Neural cell (in vitro differentiated cells): ENCODE data around the gene PLSCR3. TPM values are rescaled to one million over a fixed set of nuclear protein-coding genes. Genes with fewer than 3 reads are reported as not detected.
"Not testable (repeated sequence)": the region's sequence is repeated elsewhere in the genome, so short reads cannot be mapped to it uniquely, and the experiment has no call there.

Source experiments
- H2AFZ ChIP-seq: fragments of 200-600, 300-800 bp; sonication (generic), shearing (Covaris generic); 2 replicates; pipeline ENCODE4 v1.6.0; 2014; ENCODE audit warnings: low read depth, mild to moderate bottlenecking, antibody characterized with exemption, low read length, moderate library complexity
- H3F3A ChIP-seq: fragments of 200-600 bp; shearing (Covaris generic); 2 replicates; pipeline ENCODE4 v1.6.1; 2016; ENCODE audit warnings: mild to moderate bottlenecking, moderate library complexity, mixed read lengths, antibody characterized with exemption, low read length; ENCODE audit not compliant: insufficient read depth, poor library complexity, severe bottlenecking
- H3K27ac ChIP-seq: fragments of 200-600, 300-800 bp; sonication (generic), shearing (Covaris generic); 2 replicates; pipeline ENCODE4 v1.5.1; 2014; ENCODE audit warnings: mild to moderate bottlenecking, low read length, moderate library complexity
- H3K27me3 ChIP-seq: fragments of 300-800, 200-600 bp; sonication (generic), shearing (Covaris generic); 2 replicates; pipeline ENCODE4 v1.6.0; 2014; ENCODE audit warnings: mild to moderate bottlenecking, low read depth, low read length, moderate library complexity; ENCODE audit not compliant: insufficient read depth
- H3K36me3 ChIP-seq: fragments of 300-800, 200-600 bp; sonication (generic), shearing (Covaris generic); 2 replicates; pipeline ENCODE4 v1.5.1; 2014; ENCODE audit warnings: mild to moderate bottlenecking, antibody characterized with exemption, low read length, moderate library complexity; ENCODE audit not compliant: insufficient read depth
- H3K4me2 ChIP-seq: fragments of 300-800, 200-600 bp; sonication (generic), shearing (Covaris generic); 2 replicates; pipeline ENCODE4 v1.6.0; 2014; ENCODE audit warnings: mild to moderate bottlenecking, low read length
- H3K4me3 ChIP-seq: fragments of 300-800, 200-600 bp; sonication (generic), shearing (Covaris generic); 2 replicates; pipeline ENCODE4 v1.5.1; 2014; ENCODE audit warnings: mild to moderate bottlenecking, low read length, moderate library complexity
- H3K79me2 ChIP-seq: fragments of 200-600 bp; shearing (Covaris generic); replicated peaks from 2 replicates; pipeline ENCODE4 v1.6.0; 2014; ENCODE audit warnings: mild to moderate bottlenecking, low read length, moderate library complexity; ENCODE audit not compliant: insufficient read depth
- H3K9ac ChIP-seq: fragments of 300-800, 200-600 bp; sonication (generic), shearing (Covaris generic); 2 replicates; pipeline ENCODE4 v1.6.1; 2016; ENCODE audit warnings: mild to moderate bottlenecking, low read length, mixed read lengths
- H3K9me2 ChIP-seq: fragments of 200-600 bp; shearing (Covaris generic); 2 replicates; pipeline ENCODE4 v1.6.1; 2016; ENCODE audit warnings: mild to moderate bottlenecking, low read length, mixed read lengths; ENCODE audit not compliant: insufficient read depth
- H3K9me3 ChIP-seq: fragments of 200-600, 300-800 bp; sonication (generic), shearing (Covaris generic); 2 replicates; pipeline ENCODE4 v1.6.1; 2016; ENCODE audit warnings: mild to moderate bottlenecking, mixed run types, low read length, moderate library complexity, mixed read lengths
- H4K20me1 ChIP-seq: fragments of 200-600 bp; shearing (Covaris generic); 2 replicates; pipeline ENCODE4 v1.6.1; 2016; ENCODE audit warnings: mild to moderate bottlenecking, mixed run types; ENCODE audit not compliant: insufficient read depth
- CTCF ChIP-seq: fragments of 450-650 bp; IDR thresholded peaks from 2 replicates; pipeline ENCODE4 v1.5.1; 2014; ENCODE audit warnings: antibody characterized with exemption, mild to moderate bottlenecking, moderate library complexity; ENCODE audit not compliant: poor library complexity, severe bottlenecking
- EP300 ChIP-seq: fragments of 450-650 bp; conservative IDR thresholded peaks from 2 replicates; pipeline ENCODE4 v1.6.1; 2014; ENCODE audit warnings: antibody characterized with exemption, mild to moderate bottlenecking, moderate library complexity; ENCODE audit not compliant: poor library complexity, severe bottlenecking
- EZH2 ChIP-seq: fragments of 200-600, 300-800 bp; shearing (Covaris generic), sonication (generic); IDR thresholded peaks from 2 replicates; pipeline ENCODE4 v1.6.1; 2014; ENCODE audit warnings: antibody characterized with exemption, low read length, borderline replicate concordance, mild to moderate bottlenecking; ENCODE audit not compliant: insufficient read depth, poor library complexity, severe bottlenecking
- MXI1 ChIP-seq: fragments of 450-650 bp; conservative IDR thresholded peaks from 2 replicates; pipeline ENCODE4 v1.6.1; 2014; ENCODE audit warnings: antibody characterized with exemption, mild to moderate bottlenecking; ENCODE audit not compliant: poor library complexity, severe bottlenecking
- POLR2AphosphoS5 ChIP-seq: IDR thresholded peaks from 2 replicates; pipeline ENCODE4 v1.6.1; 2012
- RAD21 ChIP-seq: fragments of 450-650 bp; conservative IDR thresholded peaks from 2 replicates; pipeline ENCODE4 v1.6.1; 2014; ENCODE audit warnings: antibody characterized with exemption, mild to moderate bottlenecking, moderate library complexity
- SMC3 ChIP-seq: fragments of 450-650 bp; conservative IDR thresholded peaks from 2 replicates; pipeline ENCODE4 v1.6.1; 2014; ENCODE audit warnings: antibody characterized with exemption, mild to moderate bottlenecking, moderate library complexity; ENCODE audit not compliant: poor library complexity
- TAF1 ChIP-seq: IDR thresholded peaks from 2 replicates; pipeline ENCODE4 v1.6.1; 2012; ENCODE audit warnings: low read depth
- polyA plus RNA-seq: library from polyadenylated mRNA; depleted of rRNA; stranded (reverse); fragments of >200 nt; gene quantifications from 2 replicates; pipeline ENCODE4 v1.2.3, GENCODE V29; 2014
- TF ChIP-seq, protein P1 (sequence below): IDR thresholded peaks from 2 replicates; pipeline ENCODE4 v1.6.1; 2012; ENCODE audit warnings: borderline replicate concordance

The PLSCR3 gene
- polyA plus RNA-seq, 1 donor from 2014 or later = 15.9 TPM

DNA sequence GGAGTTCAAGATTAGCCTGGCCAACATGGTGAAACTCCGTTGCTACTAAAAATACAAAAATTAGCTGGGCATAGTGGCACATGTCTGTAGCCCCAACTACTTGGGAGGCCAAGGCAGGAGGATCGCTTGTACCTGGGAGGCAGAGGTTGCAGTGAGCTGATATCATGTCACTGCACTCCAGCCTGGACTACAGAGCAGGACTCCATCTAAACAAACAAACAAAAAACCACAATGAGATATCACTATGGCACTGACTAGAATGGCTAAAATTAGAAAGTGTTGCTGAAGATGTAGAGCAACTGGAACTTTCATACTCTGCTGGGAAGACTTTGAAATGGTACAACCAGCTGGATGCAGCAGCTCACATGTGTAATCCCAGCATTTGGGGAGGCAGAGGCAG is 20.0 kb downstream of the PLSCR3 start (continued):
- TF ChIP-seq EP300 = no peak
- no peak for TF ChIP-seq EZH2

GRCh38 chr17:7370853-7371252 is 23.5 kb downstream of the PLSCR3 start:
- TF ChIP-seq, protein P1, sequence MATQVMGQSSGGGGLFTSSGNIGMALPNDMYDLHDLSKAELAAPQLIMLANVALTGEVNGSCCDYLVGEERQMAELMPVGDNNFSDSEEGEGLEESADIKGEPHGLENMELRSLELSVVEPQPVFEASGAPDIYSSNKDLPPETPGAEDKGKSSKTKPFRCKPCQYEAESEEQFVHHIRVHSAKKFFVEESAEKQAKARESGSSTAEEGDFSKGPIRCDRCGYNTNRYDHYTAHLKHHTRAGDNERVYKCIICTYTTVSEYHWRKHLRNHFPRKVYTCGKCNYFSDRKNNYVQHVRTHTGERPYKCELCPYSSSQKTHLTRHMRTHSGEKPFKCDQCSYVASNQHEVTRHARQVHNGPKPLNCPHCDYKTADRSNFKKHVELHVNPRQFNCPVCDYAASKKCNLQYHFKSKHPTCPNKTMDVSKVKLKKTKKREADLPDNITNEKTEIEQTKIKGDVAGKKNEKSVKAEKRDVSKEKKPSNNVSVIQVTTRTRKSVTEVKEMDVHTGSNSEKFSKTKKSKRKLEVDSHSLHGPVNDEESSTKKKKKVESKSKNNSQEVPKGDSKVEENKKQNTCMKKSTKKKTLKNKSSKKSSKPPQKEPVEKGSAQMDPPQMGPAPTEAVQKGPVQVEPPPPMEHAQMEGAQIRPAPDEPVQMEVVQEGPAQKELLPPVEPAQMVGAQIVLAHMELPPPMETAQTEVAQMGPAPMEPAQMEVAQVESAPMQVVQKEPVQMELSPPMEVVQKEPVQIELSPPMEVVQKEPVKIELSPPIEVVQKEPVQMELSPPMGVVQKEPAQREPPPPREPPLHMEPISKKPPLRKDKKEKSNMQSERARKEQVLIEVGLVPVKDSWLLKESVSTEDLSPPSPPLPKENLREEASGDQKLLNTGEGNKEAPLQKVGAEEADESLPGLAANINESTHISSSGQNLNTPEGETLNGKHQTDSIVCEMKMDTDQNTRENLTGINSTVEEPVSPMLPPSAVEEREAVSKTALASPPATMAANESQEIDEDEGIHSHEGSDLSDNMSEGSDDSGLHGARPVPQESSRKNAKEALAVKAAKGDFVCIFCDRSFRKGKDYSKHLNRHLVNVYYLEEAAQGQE = no peak
- TF ChIP-seq EP300 (no peak), EZH2 (no peak), CTCF (no peak), SMC3 (no peak), MXI1 (no peak), TAF1 (no peak), RAD21 (no peak), POLR2AphosphoS5 (no peak)
- Histone ChIP-seq H3K27ac (no peak overlapping the region), H3K27me3 (no peaks in the 10 kb centered on the region), H3K4me2 (no peak overlapping the region), H3K79me2 (no peaks in the 10 kb centered on the region), H3K36me3 (no peaks in the 10 kb centered on the region), H3K4me3 (no peak overlapping the region), H3K9ac (no peak overlapping the region), H2AFZ (no peak overlapping the region), H3K9me2 (no peaks in the 10 kb centered on the region), H3F3A (no peaks in the 10 kb centered on the region), H4K20me1 (no peaks in the 10 kb centered on the region), H3K9me3 (no peaks in the 10 kb centered on the region)

DNA sequence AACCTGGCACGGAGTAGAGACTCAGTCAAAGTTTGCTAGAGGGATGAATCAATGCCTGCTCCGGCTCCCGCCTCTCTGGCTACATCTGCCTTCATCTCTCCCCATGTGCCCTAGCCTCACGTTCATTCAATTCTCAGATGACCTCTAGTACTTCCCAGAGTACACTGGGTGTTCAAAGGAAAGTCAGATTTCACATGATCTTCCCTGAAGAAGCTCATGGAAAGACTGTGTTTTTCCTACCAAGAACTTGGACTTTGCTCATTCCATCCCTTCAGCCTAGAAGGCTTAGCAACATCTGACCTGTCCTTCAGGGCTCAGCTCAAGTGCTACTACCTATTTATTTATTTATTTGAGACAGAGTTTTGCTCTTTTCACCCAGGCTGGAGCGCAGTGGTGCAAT is 24.5 kb downstream of the PLSCR3 start:
- Histone ChIP-seq H4K20me1 (no peaks in the 10 kb centered on the region), H2AFZ (no peak overlapping the region), H3K36me3 (no peaks in the 10 kb centered on the region), H3K9me3 (no peaks in the 10 kb centered on the region), H3K9ac (no peak overlapping the region), H3K27me3 (no peaks in the 10 kb centered on the region), H3F3A (no peaks in the 10 kb centered on the region), H3K27ac (no peak overlapping the region), H3K4me3 (no peak overlapping the region), H3K4me2 (no peak overlapping the region), H3K79me2 (no peaks in the 10 kb centered on the region), H3K9me2 (no peaks in the 10 kb centered on the region)
- TF ChIP-seq SMC3 (no peak), EZH2 (no peak), TAF1 (no peak), MXI1 (no peak), RAD21 (no peak), CTCF (no peak), EP300 (no peak), POLR2AphosphoS5 (no peak)
- TF ChIP-seq, protein P1 = no peak

DNA sequence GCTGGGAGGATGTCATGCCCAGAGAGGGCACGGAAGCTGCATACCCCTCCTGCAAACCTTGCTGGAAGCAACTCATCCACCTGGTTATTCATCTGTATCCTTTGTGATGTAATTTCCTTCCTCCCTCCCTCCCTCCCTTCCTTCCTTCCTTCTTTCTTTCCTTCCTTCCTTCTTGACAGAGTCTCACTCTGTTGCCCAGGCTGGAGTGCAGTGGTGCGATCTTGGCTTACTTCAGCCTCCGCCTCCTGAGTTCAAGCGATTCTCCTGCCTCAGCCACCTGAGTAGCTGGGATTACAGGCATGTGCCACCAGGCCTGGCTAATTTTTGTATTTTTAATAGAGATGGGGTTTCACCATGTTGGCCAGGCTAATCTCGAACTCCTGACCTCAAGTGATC is 25.7 kb downstream of the PLSCR3 start:
- not testable (repeated sequence) for H3K9me3 ChIP-seq, H3K9me2 ChIP-seq, H3K36me3 ChIP-seq, H4K20me1 ChIP-seq, H3K79me2 ChIP-seq, H3K4me2 ChIP-seq, H3K27me3 ChIP-seq, H3F3A ChIP-seq, H3K9ac ChIP-seq, H2AFZ ChIP-seq
- Histone ChIP-seq H3K4me3 (peak overlapping the region; percentile 0), H3K27ac (peak overlapping the region; percentile 17)
